Suppressor macrophage treated with lipopolysaccharide for 4 hours (primary cell): Measurements from ENCODE around the gene GNG7.
"Not testable (repeated sequence)": the region's sequence is repeated elsewhere in the genome, so short reads cannot be mapped to it uniquely, and the experiment has no call there.

Experiments
- DNase-seq: peaks from one replicate; pipeline ENCODE4 v3.0.0-alpha.2; 2020

GNG7 gene

GRCh38 chr19:2591537-2592291, 110.8 kb downstream of the GNG7 start:
- no peak for DNase-seq

DNA sequence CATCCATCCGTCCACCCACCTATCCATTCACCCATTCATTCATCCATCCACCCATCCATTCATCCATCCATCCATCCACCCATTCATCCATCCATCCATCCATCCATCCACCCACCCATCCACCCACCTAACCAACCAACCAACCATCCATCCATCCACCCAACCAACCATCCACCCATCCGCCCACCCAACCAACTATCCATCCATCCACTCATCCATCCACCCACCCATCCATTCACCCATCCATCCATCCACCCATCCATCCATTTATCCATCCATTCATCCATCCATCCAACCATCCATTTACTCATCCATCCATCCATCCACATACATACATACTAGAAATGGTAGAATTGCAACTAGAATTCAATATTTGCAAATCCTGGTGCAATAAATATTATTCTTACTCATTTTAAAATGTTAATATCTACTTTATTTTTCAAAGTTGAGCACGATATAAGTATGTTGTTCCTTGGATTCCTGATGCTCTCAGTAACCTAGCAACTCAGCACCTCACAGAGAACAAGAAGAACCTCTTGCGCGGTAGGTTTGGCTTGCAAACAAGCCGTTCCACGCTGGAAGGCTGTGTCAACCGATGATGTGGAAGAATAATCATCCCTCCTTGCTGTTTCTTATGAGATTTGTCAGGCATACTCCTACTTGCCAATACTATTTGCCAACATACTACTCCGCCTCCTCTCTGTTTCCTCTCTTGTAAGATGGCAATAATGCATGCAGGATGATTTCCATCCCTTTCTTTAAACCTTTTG, 111.7 kb downstream of the GNG7 start:
- DNase-seq = no peak

DNA sequence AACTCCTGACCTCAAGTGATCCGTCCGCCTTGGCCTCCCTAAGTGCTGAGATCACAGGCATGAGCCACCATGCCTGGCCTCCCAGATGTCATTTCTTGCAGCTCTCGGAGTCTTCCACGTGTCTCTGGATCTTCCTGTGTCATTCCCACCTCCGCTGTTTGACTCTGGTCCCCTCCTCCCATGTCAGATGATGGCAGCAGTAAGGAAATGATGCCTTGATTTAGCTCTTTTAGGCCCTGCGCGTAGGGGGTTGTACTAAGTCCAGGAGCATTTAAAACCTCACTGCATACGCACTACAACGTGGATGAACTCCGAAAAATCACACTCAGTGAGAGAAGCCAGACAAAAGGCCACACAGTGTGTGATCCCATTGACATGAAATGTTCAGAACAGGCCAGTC, 113.1 kb downstream of the GNG7 start:
- DNase-seq = no peak

- DNase-seq = no peak
Measured at GRCh38 chr19:2588081-2588777, 114.3 kb downstream of the GNG7 start.

DNA sequence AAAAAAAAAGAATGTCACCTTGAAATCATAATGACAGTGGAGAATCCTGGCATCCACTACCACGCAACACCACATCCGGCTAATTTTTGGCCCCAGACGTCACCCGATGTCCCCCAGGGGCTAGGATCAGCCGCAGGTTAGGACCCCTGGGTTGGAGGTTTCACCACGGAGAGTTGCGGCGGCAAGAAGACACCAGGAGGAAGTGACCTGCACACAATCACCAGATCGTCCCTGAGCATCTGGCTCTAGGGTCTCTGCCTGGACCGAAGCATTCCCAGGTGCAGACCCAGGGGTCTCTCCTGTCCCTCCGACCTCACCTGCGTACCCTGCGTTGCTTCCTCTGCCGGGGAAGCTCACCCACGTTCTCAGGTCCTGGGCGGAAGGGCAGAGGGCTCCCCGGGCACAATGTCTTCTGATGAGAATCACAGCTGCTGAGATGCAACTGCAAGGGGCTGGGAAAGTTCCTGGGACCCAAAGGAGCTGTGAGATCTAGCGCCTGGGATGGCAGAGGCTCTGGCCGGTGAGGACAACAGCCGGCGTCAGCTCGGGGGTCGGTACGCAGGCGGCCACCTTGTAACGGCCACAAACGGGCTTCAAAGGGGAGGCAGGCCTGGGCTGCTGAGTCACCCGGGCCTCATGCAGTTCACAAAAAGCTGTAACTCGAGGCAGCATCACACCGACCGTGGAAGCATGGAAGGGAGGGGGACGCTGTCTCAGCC, 115.3 kb downstream of the GNG7 start:
- DNase-seq = no peak

DNA sequence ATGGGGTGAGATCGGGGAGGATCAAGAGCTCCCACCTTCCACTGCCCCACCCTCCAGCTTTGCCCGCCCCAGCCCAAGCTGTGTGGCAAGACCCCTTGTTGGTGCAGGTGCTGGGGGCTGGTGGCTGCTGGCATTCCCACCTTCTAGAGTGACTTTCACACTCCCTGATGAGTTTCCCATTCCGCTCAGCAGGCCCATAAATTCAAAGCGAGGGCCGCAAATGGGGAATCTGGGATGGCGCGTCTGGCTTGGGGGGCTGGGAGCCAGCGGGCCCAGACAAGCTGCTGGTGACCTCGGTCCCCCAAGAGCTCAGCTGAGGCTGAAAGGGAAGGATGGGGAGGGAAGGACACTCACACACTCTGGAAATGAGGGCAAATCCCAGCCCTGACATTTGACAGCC, 116.3 kb downstream of the GNG7 start:
- DNase-seq = no peak

- DNase-seq = no peak
Measured at GRCh38 chr19:2584002-2584401, 118.5 kb downstream of the GNG7 start.

GRCh38 chr19:2582984-2583956, 119.2 kb downstream of the GNG7 start:
- no peak for DNase-seq

GRCh38 chr19:2580396-2580795, 122.1 kb downstream of the GNG7 start:
- DNase-seq = not testable (repeated sequence)

DNA sequence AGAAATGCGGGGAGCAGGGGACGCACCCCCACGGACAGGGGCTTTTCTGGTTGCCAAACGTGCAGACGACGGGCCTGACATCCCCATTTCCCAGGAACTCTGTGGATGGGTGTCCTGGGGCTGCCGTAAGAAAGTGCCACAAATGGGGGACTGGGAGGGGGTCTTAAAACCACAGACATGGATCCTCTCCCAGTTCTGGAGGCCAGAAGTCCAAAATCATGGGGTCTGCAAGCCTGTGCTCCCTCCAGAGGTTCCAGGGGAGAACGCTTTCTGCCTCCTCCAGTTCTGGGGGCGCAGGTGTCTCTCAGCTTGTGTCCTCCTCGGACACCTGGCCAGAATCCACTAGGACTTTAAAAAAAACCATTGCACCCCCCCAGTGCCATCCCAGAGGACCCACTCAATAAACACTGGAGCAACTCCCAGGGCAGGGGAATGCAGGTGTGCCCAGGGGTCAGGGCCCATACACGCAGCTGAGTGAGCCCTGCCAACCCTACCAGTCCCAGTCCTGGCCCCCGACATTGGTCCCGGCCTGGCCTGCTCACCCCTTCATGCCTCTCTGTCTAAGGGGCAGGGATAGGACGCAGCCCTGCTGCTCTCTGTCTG, 122.7 kb downstream of the GNG7 start:
- DNase-seq = no peak

DNA sequence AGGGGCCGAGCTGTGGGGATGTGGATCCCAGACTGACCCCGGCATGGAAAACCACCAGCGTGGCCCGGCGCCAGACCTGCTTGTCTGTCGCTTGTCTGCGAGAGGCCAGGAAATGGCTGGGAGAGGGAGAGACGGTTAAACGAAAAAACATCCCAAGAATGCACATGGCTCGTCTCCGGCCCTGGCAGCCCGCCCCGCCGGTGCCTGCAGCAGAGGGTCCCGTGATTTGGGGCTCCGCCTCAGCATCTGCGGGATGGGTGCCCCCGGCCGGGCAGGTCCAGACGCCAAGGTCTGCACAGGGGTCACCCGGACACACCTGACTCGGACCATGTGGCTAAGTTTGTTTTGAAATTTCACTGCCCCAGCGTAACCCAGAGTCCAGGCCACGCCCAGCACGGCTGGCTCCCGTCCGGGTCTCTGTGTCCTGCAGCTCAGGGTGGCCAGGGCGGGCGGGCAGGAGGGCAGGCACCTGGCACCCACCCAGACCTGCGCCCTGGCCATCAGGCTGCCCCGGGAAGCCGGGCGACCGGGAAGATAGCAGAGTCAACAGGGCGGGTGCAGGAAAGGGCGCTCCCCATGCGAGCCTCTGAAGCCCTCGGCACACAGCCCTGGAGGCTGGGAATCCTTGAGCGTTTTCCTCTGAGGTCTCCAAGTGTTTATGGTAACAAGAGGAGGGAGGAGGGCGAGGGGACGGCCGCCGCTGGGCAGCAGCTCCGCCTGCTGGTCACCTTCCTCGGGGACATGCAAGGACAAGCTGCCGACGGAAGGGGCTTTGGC, 123.4 kb downstream of the GNG7 start:
- DNase-seq = peak; percentile 83

- DNase-seq = no peak
Measured at GRCh38 chr19:2578391-2578890, 124.1 kb downstream of the GNG7 start.

GRCh38 chr19:2577722-2578335, 124.7 kb downstream of the GNG7 start:
- DNase-seq = no peak

- no peak for DNase-seq
Measured at GRCh38 chr19:2575734-2576481, 126.6 kb downstream of the GNG7 start.

DNA sequence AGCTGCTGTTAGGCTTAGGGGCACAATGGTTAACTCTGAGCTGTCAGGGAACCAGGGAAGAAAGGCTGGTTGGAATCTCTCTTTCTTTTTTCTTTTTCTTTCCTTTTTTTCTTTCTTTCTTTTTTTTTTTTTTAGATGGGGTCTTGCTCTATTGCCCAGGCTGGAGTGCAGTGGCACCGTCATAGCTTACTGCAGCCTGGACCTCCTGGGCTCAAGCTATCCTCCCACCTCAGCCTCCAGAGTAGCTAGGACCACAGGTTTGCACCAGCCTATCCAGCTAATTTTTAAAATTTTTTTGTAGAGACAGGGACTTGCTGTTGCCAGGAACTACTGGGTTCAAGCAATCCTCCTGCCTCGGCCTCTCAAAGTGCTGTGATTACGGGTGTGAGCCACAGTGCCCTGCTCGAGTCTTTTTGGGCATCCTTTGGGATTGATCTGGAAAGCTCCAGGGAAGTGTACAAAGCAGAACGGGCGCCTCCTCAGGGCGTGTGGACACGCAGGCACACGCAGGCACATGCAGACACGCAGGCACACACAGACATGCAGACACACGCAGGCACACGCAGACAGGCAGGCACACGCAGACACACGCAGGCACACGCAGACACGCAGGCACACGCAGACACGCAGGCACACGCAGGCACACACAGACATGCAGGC, 127.4 kb downstream of the GNG7 start:
- DNase-seq = no peak

GRCh38 chr19:2574478-2574931, 128.0 kb downstream of the GNG7 start:
- no peak for DNase-seq

- DNase-seq = no peak
Measured at GRCh38 chr19:2573916-2574315, 128.6 kb downstream of the GNG7 start.

DNA sequence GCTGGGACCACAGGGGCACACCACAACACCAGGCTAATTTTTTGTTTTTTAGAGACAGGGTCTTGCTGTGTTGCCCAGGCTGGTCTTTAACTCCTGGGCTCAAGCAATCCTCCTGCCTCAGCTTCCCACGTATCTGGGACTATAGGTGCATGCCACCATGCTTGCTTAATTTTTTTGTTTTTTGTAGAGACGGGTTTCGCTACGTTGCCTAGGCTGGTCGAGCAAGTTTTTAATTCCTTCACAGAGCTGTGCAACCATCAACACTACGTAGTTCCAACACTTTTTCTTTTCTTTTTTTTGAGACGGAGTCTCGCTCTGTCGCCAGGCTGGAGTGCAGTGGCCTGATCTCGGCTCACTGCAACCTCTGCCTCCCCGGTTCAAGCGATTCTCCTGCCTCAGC, 130.3 kb downstream of the GNG7 start:
- not testable (repeated sequence) for DNase-seq
